Activated CD4-positive, alpha-beta T cell treated with anti-CD3 and anti-CD28 coated beads, Interleukin-2, amount 10 ng/mL, durations not matched to agents 7 days and 5 days (primary cell): ENCODE measurements around the gene DMRTC2. TPM values are rescaled to one million over a fixed set of nuclear protein-coding genes. Genes with fewer than 3 reads are reported as not detected.

Source experiments
- CTCF ChIA-PET: fragments of 350-600 bp; sonication (Branson Sonifier 250); formaldehyde crosslinking; loops from one replicate; lab custom pipeline; 2021; ENCODE audit warnings: antibody characterized with exemption; lab: Charles Lee
- POLR2A ChIA-PET: fragments of 350-600 bp; sonication (Branson Sonifier 250); formaldehyde crosslinking; loops from one replicate; lab custom pipeline; 2021; ENCODE audit warnings: antibody characterized with exemption; lab: Charles Lee
- DNase-seq: peaks from one replicate; pipeline ENCODE4 v3.0.0-alpha.2; 2020
- H3K27ac Mint-ChIP-seq: one replicate; pipeline ENCODE4 v1.8.0; 2021; ENCODE audit warnings: mild to moderate bottlenecking, moderate library complexity, mixed read lengths
- H3K27me3 Mint-ChIP-seq: one replicate; pipeline ENCODE4 v1.8.0; 2021; ENCODE audit warnings: mixed read lengths
- H3K36me3 Mint-ChIP-seq: one replicate; pipeline ENCODE4 v1.8.0; 2021; ENCODE audit warnings: low read depth, mixed read lengths
- H3K4me1 Mint-ChIP-seq: one replicate; pipeline ENCODE4 v1.8.0; 2021; ENCODE audit warnings: mixed read lengths
- H3K4me3 Mint-ChIP-seq: one replicate; pipeline ENCODE4 v1.8.0; 2021; ENCODE audit warnings: mild to moderate bottlenecking, moderate library complexity, mixed read lengths
- H3K9me3 Mint-ChIP-seq: one replicate; pipeline ENCODE4 v1.8.0; 2021; ENCODE audit warnings: mixed read lengths
- total RNA-seq, 2 experiments: library from RNA; stranded (reverse); gene quantifications; one replicate each; pipeline ENCODE4 v1.2.3, GENCODE V29; 2021

DMRTC2 gene
- total RNA-seq, 2 experiments from 2014 or later = not detected

DNA sequence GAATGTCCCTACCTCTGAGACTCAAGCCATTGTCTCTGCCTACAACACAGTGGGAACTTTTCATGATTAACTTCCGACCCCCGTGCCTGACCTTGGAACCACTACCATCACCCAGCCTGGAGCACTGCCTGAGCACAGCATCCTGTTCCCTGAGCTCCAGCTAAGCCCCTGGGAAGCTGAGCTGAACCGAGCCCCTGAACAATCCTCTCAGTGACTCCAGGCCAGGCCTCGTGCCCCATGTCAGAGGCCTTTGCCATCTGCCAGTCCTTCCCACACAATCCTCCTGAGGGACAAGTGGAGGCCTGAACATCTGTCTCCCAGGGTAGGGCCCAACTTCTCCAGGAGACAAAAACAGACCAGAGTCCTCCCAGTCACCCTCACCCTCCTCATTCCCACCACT is 30.9 kb upstream of the DMRTC2 start:
- Mint-ChIP-seq H3K27me3 (peaks cover 2% of the 10 kb centered on the region), H3K9me3 (no peaks in the 10 kb centered on the region), H3K4me1 (peaks cover 9% of the 10 kb centered on the region), H3K36me3 (no peaks in the 10 kb centered on the region), H3K4me3 (no peak overlapping the region), H3K27ac (no peak overlapping the region)
- ChIA-PET POLR2A (no interaction called here), CTCF (no interaction called here)
- no peak for DNase-seq

DNA sequence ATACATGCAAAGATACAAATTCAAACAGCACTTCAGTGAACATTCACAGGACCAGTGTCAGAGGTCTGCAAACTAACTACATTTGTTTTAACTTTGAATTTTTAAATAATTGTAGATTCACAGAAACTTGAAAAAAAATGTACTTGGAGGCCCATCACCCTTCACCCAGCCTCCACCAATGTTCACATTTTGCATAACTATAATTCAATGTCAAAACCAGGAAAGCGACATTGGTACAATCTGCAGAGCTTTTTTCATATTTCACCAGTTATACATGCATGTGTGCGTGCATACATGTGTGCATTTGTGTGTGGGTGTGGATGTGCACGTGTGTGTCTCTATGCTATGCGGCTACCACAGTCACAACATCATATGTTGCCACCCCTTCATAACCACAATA is 29.5 kb upstream of the DMRTC2 start:
- peaks cover 9% of the 10 kb centered on the region for H3K4me1 Mint-ChIP-seq
- DNase-seq = no peak
- no peaks in the 10 kb centered on the region for H3K9me3 Mint-ChIP-seq
- no peaks in the 10 kb centered on the region for H3K36me3 Mint-ChIP-seq
- no peak overlapping the region for H3K4me3 Mint-ChIP-seq
- H3K27me3 Mint-ChIP-seq = no peaks in the 10 kb centered on the region
- no peak overlapping the region for H3K27ac Mint-ChIP-seq
- ChIA-PET POLR2A (no interaction called here), CTCF (interaction anchor here (1.0 kb wide), 1 partner anchor 24 kb away, joined by 6 read pairs; no protein-coding TSS in a partner anchor)

DNA sequence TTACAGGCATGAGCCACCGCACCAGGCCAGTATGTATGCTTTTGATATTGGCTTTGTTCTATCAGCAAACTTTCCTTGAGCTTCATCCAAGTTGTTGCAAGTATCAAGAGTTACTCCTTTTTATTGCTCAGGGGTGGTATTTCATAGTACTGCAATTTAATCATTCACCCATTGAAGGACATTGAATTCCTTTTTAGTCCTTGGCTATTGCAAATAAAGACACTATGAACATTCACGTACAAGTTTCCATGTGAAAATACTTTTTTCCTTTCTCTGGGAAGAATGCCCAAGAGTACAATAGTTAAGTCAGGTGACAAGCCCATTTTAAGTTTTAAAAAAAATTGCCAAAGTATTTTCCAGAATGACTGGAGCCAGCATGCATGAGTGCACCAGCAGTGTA is 28.1 kb upstream of the DMRTC2 start:
- no peak overlapping the region for H3K4me3 Mint-ChIP-seq
- no peaks in the 10 kb centered on the region for H3K9me3 Mint-ChIP-seq
- H3K27ac Mint-ChIP-seq = no peak overlapping the region
- H3K4me1 Mint-ChIP-seq = peaks cover 9% of the 10 kb centered on the region
- ChIA-PET CTCF (interaction anchor here (1.0 kb wide), 1 partner anchor 24 kb away, joined by 3 read pairs; no protein-coding TSS in a partner anchor), POLR2A (no interaction called here)
- no peak for DNase-seq
- no peaks in the 10 kb centered on the region for H3K36me3 Mint-ChIP-seq
- peaks cover 9% of the 10 kb centered on the region for H3K27me3 Mint-ChIP-seq

DNA sequence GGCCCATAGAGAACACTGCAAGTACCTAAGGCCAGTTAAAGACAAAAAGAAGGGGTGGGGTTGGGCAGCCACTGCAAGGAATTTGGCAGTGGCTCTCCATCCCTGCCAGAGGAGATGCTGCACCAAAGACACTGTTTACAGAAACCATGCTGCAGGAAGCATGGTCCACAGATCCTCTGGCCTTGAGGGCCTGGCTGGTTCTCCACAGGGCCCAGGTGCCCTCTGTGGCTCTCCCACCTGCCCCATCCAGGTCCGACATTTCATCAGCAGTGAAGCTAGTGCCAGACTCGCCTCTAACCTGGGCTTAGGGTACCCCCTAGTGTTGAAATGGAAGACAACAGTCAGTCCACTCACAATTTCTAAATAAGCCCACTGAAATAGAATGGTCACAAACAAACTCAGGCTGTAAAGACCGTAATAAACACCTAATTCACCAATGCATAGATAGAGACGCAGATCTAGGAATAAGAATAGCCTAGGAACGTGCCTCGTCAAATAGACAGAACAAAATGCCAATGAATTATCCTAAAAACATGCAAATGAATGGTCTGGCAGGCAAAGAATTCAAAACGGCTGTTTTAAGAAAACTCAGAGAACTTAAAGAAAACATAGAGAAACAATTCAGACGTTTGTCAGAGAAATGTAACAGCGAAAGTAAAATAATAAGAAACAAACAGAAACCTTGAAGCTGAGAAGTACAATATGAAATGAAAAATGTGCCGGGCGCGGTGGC is 23.7 kb upstream of the DMRTC2 start:
- Mint-ChIP-seq H3K9me3 (no peaks in the 10 kb centered on the region), H3K36me3 (no peaks in the 10 kb centered on the region), H3K4me3 (no peak overlapping the region), H3K27me3 (peaks cover 28% of the 10 kb centered on the region), H3K27ac (no peak overlapping the region), H3K4me1 (no peaks in the 10 kb centered on the region)
- POLR2A ChIA-PET = no interaction called here
- CTCF ChIA-PET = interaction anchor here (0.6 to 1.5 kb wide), 9 partner anchors 19 to 1216 kb away, joined by 3 to 10 read pairs (median 4); partner anchors contain the start of gene CEACAM3
- peak; percentile 66 for DNase-seq

DNA sequence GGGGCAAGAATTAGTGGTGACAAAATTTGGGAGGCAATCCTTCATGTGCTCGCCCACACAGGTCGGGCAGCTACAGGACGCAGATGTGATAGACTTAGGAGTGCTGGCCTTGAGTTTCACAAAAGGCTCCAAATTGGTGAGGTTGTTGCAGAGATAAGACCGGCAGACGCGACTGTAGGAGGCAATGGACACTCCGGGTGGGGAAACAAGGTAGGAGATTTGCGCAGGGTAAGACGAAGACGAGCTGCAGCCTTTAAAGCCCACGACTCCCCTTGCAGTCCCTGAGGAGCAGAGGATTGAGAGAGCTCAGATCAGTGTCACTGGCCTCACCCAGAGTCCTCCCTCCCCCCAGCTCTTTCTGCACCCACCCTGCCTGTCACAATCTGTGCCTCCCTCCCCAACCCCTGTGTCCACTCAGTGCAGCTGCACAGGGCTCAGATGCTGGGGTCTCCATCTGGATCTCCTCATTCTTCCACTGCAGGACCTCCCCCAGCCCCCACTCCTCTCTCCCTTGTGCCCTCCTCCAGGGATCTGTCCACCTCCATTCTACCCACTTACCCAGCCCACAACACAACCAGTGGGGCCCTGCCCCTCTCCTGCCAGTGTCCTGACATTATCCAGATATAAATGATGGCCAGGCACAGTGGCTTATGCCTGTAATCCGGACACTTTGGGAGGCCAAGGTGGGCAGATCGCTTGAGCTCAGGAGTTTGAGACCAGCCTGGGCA is 6.7 kb upstream of the DMRTC2 start:
- POLR2A ChIA-PET = no interaction called here
- H3K27me3 Mint-ChIP-seq = peaks cover 32% of the 10 kb centered on the region
- no peaks in the 10 kb centered on the region for H3K36me3 Mint-ChIP-seq
- no peak overlapping the region for H3K27ac Mint-ChIP-seq
- CTCF ChIA-PET = interaction anchor here (0.6 to 1.2 kb wide), 4 partner anchors 42 to 121 kb away, joined by 3 read pairs; partner anchors contain the start of gene RABAC1
- H3K4me1 Mint-ChIP-seq = no peaks in the 10 kb centered on the region
- H3K9me3 Mint-ChIP-seq = no peaks in the 10 kb centered on the region
- no peak for DNase-seq
- H3K4me3 Mint-ChIP-seq = no peak overlapping the region

DNA sequence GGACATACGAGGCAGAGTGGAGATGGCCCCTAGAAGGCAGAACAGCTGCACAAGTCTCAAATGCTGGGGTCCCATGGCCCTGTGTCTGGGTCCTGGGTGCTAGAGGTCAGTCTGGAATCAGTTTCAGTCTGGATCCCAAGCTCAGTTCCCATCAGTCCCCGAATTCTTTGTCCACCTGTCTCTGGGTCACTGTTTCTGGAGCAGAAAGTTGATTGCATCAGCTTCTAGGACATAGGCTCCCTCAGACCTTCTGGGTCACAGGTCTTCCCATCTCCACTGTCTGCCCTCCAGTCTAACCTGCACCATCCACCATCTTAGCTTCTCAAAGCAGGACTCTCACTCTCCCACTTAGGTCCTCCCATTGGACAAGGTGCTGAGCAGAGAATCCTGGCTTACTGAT is 5.6 kb upstream of the DMRTC2 start:
- ChIA-PET POLR2A (no interaction called here), CTCF (no interaction called here)
- no peaks in the 10 kb centered on the region for H3K36me3 Mint-ChIP-seq
- no peak overlapping the region for H3K4me3 Mint-ChIP-seq
- no peak for DNase-seq
- no peaks in the 10 kb centered on the region for H3K4me1 Mint-ChIP-seq
- peaks cover 31% of the 10 kb centered on the region for H3K27me3 Mint-ChIP-seq
- H3K27ac Mint-ChIP-seq = no peak overlapping the region
- H3K9me3 Mint-ChIP-seq = no peaks in the 10 kb centered on the region

DNA sequence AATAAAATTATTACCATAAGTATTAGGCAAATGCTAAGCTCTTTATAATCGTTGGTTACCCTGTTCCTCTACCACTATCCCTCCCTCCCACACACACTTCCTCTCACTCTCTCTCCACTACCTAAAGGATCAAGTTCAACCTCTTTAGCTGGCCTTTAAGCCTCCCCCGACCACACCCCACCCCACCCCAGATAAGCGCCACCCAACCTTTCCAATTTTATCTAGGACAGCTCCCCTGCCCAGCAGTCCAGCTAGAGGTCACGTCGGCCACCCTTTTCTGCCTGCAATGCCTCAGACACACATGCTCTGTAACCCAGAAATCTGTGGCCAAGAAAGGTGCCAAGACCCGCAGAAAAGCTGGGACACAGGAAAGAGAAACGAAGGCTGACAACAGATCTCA is 1.5 kb upstream of the DMRTC2 start:
- Mint-ChIP-seq H3K36me3 (no peaks in the 10 kb centered on the region), H3K4me3 (no peak overlapping the region), H3K27me3 (peaks cover 11% of the 10 kb centered on the region), H3K4me1 (no peaks in the 10 kb centered on the region), H3K9me3 (no peaks in the 10 kb centered on the region), H3K27ac (no peak overlapping the region)
- DNase-seq = no peak
- ChIA-PET POLR2A (no interaction called here), CTCF (interaction anchor here (1.5 kb wide), 1 partner anchor 16 kb away, joined by 5 read pairs; the partner anchor contains the start of gene RPS19)

DNA sequence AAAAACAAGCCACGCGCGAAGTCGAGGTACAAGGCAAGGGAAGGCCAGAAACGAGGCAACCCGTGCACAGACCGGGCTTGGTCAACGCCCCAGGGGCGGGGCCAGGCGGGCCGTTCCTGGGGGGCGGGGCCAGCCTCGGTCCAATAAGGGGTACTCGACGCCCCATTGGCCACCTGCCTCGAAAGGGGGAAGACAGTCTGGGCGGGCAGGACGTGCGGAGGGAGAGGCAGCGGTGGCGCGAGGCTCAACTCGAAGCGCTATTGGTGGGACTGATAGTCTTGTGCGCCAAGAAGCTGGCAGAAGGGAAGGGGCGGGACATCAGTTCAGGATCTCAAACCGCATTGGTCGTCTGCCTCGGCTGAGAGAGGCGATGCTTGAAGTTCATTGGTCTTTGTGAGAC is 241 bp upstream of the DMRTC2 start, which contains the start of gene LYPD4:
LYPD4 (minus strand) TSS at position 83 of the 400 bp plus-strand sequence. CDS start 5,398 bp downstream, outside the sequence.
- Mint-ChIP-seq H3K9me3 (no peaks in the 10 kb centered on the region), H3K4me1 (no peaks in the 10 kb centered on the region), H3K27ac (no peak within 1 kb of the TSS), H3K4me3 (no peak within 1 kb of the TSS), H3K36me3 (no peaks in the 10 kb centered on the region), H3K27me3 (peaks cover 4% of the 10 kb centered on the region)
- POLR2A ChIA-PET = no interaction called here
- CTCF ChIA-PET = no interaction called here
- DNase-seq = no peak

DNA sequence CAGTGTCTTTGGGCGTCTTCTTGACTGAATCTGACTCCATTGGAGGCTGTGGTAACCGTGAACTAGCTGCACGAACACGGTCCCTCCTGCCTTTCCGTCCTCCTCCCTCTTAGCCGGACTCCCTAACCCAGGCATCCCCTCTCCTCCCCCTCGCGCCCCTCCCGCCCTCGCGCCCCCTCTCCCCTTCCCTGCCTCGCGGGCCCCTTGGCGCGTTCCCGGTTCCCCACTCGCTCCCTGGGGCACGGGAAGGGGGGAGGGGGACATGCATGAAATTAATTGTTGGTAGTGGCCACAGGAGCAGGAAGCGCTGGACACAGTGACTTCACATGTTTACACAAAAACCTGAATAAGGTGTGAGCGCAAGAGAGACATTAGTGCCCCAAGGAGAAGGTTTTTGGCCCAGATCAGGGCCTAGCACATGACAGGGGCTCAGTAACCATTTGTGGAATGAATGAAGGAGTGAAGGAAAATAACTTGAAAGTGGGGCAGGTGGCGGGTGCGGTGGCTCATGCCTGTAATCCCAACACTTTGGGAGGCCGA is 279 bp downstream of the DMRTC2 start:
- Mint-ChIP-seq H3K27me3 (peaks cover 4% of the 10 kb centered on the region), H3K9me3 (no peaks in the 10 kb centered on the region), H3K4me3 (no peak overlapping the region), H3K4me1 (no peaks in the 10 kb centered on the region), H3K27ac (no peak overlapping the region), H3K36me3 (no peaks in the 10 kb centered on the region)
- POLR2A ChIA-PET = no interaction called here
- DNase-seq = no peak
- CTCF ChIA-PET = no interaction called here

DNA sequence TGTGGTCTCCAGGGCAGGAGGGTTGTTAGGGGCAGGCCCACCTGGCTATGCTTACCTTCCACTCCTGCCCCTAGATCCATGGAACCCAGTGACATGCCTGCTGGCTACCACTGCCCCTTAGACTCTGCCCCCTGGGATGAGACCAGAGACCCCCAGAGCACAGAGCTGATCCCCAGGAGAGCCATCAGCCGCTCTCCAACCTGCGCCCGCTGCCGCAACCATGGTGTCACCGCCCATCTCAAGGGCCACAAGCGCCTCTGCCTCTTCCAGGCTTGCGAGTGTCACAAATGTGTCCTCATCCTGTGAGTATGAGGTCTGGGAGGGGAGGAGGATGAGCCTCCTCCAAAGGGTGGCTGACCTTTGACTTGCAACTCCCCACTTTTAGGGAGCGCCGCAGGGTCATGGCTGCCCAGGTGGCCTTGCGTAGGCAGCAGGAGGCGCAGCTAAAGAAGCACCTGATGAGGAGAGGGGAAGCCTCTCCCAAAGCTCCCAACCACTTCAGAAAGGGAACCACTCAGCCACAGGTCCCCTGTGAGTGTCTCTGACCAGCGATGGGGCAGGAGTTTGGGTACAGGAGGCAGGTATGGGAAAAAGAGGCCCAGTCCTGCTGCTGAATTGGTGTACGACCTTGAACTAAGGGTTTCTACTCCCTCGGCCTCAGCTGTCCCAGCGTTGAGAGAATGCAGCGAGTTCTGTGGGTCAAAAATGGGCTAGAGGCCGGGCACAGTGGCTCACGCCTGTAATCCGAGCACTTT is 2.7 kb downstream of the DMRTC2 start:
- Mint-ChIP-seq H3K36me3 (no peaks in the 10 kb centered on the region), H3K4me3 (no peak overlapping the region), H3K9me3 (no peaks in the 10 kb centered on the region), H3K27me3 (peaks cover 14% of the 10 kb centered on the region), H3K27ac (no peak overlapping the region), H3K4me1 (no peaks in the 10 kb centered on the region)
- DNase-seq = no peak
- ChIA-PET POLR2A (no interaction called here), CTCF (interaction anchor here (0.8 kb wide), 1 partner anchor 13 kb away, joined by 3 read pairs; no protein-coding TSS in a partner anchor)

DNA sequence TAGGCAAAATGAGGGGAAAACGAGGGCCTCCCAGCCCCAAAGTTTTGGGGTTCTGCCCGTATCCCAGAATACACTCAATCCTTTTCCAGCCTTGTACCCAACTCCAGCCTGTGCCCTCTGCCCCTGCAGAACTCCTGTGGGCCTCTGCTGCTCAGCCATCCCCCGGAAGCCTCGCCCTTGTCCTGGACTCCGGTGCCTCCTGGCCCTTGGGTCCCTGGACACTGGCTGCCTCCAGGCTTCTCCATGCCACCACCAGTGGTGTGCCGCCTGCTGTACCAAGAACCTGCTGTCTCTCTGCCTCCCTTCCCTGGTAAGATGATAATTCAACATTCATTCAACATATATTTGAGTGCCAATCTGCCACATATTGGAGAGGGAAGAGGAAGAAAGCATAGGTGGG is 3.8 kb downstream of the DMRTC2 start:
- DNase-seq = no peak
- Mint-ChIP-seq H3K36me3 (no peaks in the 10 kb centered on the region), H3K27me3 (peaks cover 25% of the 10 kb centered on the region), H3K27ac (peak overlapping the region; percentile 16), H3K4me3 (no peak overlapping the region), H3K4me1 (no peaks in the 10 kb centered on the region), H3K9me3 (no peaks in the 10 kb centered on the region)
- ChIA-PET POLR2A (no interaction called here), CTCF (interaction anchor here (1.4 kb wide), 1 partner anchor 11 kb away, joined by 3 read pairs; no protein-coding TSS in a partner anchor)

DNA sequence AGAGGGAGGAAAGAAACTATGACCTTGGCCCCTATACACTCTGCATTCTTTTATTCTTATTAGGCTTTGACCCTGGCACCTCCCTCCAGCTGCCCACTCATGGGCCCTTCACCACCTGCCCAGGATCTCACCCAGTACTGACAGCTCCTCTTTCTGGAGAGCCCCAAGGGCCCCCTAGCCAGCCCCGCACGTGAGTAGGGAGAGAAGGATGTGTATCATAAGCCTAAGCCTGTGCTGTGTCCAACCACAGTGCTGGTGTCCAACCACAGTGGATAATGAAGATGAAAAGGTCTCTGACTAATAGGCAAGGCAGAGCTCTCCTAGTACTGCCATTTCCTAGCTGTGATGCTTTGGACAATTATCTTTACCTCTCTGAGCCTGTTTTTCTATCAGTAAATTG is 4.2 kb downstream of the DMRTC2 start:
- Mint-ChIP-seq H3K4me1 (no peaks in the 10 kb centered on the region), H3K27ac (no peak overlapping the region), H3K27me3 (peaks cover 26% of the 10 kb centered on the region), H3K9me3 (no peaks in the 10 kb centered on the region), H3K36me3 (no peaks in the 10 kb centered on the region), H3K4me3 (no peak overlapping the region)
- no peak for DNase-seq
- CTCF ChIA-PET = interaction anchor here (1.0 to 1.4 kb wide), 2 partner anchors 10 to 12 kb away, joined by 3 read pairs; no protein-coding TSS in a partner anchor
- POLR2A ChIA-PET = no interaction called here
